ENCODE data around the gene GRPEL1.

DNA sequence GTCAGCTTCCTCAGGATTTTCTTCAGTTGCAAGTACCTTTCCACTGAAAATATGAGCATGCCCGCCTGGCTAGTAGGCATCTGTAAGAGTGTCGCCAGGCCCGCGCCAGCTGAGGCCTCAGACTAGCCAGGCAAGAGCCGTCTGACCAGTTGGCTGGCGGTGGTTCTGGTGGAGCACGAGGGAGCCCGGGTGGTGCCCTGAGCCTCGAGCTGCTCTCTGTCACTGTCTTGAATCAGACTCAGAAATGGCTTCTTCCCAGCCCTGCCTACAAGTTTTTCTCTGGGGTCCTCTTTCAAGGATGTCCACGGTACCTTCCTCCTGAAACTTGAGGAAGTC, 11.9 kb downstream of the GRPEL1 start:
- TF ChIP-seq, protein P1, sequence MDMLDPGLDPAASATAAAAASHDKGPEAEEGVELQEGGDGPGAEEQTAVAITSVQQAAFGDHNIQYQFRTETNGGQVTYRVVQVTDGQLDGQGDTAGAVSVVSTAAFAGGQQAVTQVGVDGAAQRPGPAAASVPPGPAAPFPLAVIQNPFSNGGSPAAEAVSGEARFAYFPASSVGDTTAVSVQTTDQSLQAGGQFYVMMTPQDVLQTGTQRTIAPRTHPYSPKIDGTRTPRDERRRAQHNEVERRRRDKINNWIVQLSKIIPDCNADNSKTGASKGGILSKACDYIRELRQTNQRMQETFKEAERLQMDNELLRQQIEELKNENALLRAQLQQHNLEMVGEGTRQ (IDR thresholded peaks at IDR 0.05; ENCODE audit: low read depth, low read length): no peak
- TF ChIP-seq RAD21 (IDR thresholded peaks at IDR 0.05; ENCODE audit: low read length) (no peak), CEBPB (IDR thresholded peaks at IDR 0.05; ENCODE audit: low read depth, low read length) (no peak), POLR2A (IDR thresholded peaks at IDR 0.05; ENCODE audit: low read depth, low read length) (no peak), MAZ (IDR thresholded peaks at IDR 0.05; ENCODE audit: borderline replicate concordance, low read depth, low read length) (no peak)
- TF ChIP-seq, protein P2, sequence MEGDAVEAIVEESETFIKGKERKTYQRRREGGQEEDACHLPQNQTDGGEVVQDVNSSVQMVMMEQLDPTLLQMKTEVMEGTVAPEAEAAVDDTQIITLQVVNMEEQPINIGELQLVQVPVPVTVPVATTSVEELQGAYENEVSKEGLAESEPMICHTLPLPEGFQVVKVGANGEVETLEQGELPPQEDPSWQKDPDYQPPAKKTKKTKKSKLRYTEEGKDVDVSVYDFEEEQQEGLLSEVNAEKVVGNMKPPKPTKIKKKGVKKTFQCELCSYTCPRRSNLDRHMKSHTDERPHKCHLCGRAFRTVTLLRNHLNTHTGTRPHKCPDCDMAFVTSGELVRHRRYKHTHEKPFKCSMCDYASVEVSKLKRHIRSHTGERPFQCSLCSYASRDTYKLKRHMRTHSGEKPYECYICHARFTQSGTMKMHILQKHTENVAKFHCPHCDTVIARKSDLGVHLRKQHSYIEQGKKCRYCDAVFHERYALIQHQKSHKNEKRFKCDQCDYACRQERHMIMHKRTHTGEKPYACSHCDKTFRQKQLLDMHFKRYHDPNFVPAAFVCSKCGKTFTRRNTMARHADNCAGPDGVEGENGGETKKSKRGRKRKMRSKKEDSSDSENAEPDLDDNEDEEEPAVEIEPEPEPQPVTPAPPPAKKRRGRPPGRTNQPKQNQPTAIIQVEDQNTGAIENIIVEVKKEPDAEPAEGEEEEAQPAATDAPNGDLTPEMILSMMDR (conservative IDR thresholded peaks at IDR 0.05; ENCODE audit: low read depth, low read length): no peak
- TF ChIP-seq, protein P3, sequence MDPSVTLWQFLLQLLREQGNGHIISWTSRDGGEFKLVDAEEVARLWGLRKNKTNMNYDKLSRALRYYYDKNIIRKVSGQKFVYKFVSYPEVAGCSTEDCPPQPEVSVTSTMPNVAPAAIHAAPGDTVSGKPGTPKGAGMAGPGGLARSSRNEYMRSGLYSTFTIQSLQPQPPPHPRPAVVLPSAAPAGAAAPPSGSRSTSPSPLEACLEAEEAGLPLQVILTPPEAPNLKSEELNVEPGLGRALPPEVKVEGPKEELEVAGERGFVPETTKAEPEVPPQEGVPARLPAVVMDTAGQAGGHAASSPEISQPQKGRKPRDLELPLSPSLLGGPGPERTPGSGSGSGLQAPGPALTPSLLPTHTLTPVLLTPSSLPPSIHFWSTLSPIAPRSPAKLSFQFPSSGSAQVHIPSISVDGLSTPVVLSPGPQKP (IDR thresholded peaks at IDR 0.05; ENCODE audit: borderline replicate concordance, low read depth, low read length): no peak

All from IMR-90 (cell line).